Measurements from ENCODE around the gene GAS2L1. TPM values are rescaled to one million over a fixed set of nuclear protein-coding genes. Genes with fewer than 3 reads are reported as not detected.
A peak's percentile ranks its signal among the peaks of the same experiment; 100 is the strongest.

The GAS2L1 gene
- total and polyA plus RNA-seq, 2 experiments from 2014 or later: 5.2 to 9.5 TPM

GRCh38 chr22:29299136-29299900 lies 7.1 kb upstream of the GAS2L1 start (continued):
- no peak for TF ChIP-seq REST (IDR thresholded peaks at IDR 0.05; ENCODE audit: unreplicated experiment)
- TF ChIP-seq ZNF462 (CRISPR knock-in tag; IDR thresholded peaks at IDR 0.05): no peak
- no peak for TF ChIP-seq EZH2phosphoT487 (IDR thresholded peaks at IDR 0.05; ENCODE audit: unreplicated experiment)
- no peak for TF ChIP-seq JUNB (IDR thresholded peaks at IDR 0.05; ENCODE audit: unreplicated experiment)

GRCh38 chr22:29300467-29300806 lies 6.0 kb upstream of the GAS2L1 start:
- H3K27me3 ChIP-seq (ENCODE audit: insufficient read depth): no peaks in the 10 kb centered on the region
- Mint-ChIP-seq H3K27ac (no peak overlapping the region; the same call in 1 of the 2 replicates), H3K4me1 (peaks cover 16% of the 10 kb centered on the region), H3K27me3 (ENCODE audit: insufficient read depth, low read depth, poor library complexity) (peaks cover 27% of the 10 kb centered on the region), H3K36me3 (ENCODE audit: low read depth) (peaks cover 61% of the 10 kb centered on the region), H3K9me3 (no peaks in the 10 kb centered on the region; the same call in 2 of the 3 replicates), H3K4me3 (no peak overlapping the region)
- peak overlapping the region; percentile 76 for H3K27ac ChIP-seq (ENCODE audit: low read depth)
- peaks cover 29% of the 10 kb centered on the region for H4K20me1 ChIP-seq (replicated peaks; ENCODE audit: insufficient read depth)
- H3K4me2 ChIP-seq: no peak overlapping the region
- H3F3A ChIP-seq (replicated peaks; ENCODE audit: low read depth): peaks cover 64% of the 10 kb centered on the region
- H3K4me3 ChIP-seq: no peak overlapping the region
- H3K9me2 ChIP-seq (ENCODE audit: insufficient read depth): no peaks in the 10 kb centered on the region
- H2AFZ ChIP-seq: no peak overlapping the region
- peaks cover 51% of the 10 kb centered on the region for H3K36me3 ChIP-seq (ENCODE audit: insufficient read depth)
- ATAC-seq (no peak), DNase-seq (ENCODE audit: low spot score) (no peak)
- peaks cover 3% of the 10 kb centered on the region; the same call in 1 of the 2 replicates for H3K4me1 ChIP-seq (ENCODE audit: insufficient read depth)
- H3K79me2 ChIP-seq (replicated peaks; ENCODE audit: insufficient read depth): 0 out of 2 replicates have a peak, but pooled peaks cover 7% of the 10 kb centered on the region
- no peak for TF ChIP-seq EZH2phosphoT487 (IDR thresholded peaks at IDR 0.05; ENCODE audit: unreplicated experiment)
- TF ChIP-seq POLR2AphosphoS5 (IDR thresholded peaks at IDR 0.05; ENCODE audit: low read depth): no peak

All from GM23338 (cell line).